GM21576 (cell line): ENCODE data around the gene ACYP1.
"Not testable (repeated sequence)": the region's sequence is repeated elsewhere in the genome, so short reads cannot be mapped to it uniquely, and the experiment has no call there.

Experiments used
- ATAC-seq: cut with Tn5 transposase; IDR thresholded peaks from one replicate; pipeline ENCODE4 v1.9.1; 2021; ENCODE audit warnings: mild to moderate bottlenecking, moderate library complexity; ENCODE audit not compliant: unreplicated experiment

The ACYP1 gene

GRCh38 chr14:75068294-75069120, 4.7 kb upstream of the ACYP1 start:
- ATAC-seq = no peak

DNA sequence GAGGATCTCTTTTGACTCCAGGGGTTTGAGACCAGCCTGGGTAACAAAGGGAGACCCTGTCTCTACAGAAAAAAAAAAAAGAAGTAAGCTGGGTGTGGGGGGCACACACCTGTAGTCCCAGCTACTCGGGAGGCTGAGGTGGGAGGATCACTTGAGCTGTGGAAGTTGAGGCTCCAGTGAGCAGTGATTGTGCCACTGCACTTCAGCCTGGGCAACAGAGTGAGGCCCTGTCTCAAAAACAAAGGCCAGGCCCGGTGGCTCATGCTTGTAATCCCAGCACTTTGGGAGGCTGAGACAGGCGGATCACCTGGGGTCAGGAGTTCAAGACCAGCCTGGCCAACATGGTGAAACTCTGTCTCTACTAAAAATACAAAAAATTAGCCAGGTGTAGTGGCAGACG, 3.9 kb upstream of the ACYP1 start:
- not testable (repeated sequence) for ATAC-seq

GRCh38 chr14:75067212-75067611, 3.4 kb upstream of the ACYP1 start:
- no peak for ATAC-seq

DNA sequence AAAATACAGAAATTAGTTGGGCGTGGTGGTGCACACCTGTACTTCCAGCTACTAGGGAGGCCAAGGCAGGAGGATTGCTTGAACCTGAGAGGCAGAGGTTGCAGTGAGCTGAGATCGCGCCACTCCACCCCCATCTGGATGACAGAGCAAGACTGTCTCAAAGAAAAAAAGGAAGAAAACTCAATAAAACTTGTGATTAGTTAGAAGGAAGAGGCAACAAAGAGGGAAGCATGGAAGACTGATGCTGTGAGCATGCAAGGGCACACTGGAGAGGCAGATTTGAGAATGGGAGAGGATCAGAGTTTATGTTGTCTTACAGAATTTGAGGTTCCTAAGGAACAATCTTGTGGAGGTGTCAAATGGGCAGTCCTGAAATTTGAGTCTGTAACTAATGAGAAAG, 2.9 kb upstream of the ACYP1 start:
- ATAC-seq = no peak

DNA sequence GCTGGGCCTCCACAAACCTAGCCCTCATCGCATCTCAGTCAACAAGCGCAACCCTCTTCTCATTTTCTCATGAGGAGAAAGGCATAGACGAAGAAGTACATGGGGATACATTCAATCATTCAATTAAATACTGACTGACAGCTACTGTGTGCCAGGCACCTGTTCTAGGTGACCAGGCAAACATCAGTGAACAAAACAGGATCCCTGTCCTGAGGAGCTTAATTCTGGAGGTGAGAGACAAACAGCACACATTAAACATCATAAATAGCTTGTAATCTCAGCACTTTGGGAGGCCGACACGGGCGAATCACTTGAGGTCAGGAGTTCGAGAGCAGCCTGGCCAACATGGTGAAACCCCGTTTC, 362 bp upstream of the ACYP1 start:
- no peak for ATAC-seq

DNA sequence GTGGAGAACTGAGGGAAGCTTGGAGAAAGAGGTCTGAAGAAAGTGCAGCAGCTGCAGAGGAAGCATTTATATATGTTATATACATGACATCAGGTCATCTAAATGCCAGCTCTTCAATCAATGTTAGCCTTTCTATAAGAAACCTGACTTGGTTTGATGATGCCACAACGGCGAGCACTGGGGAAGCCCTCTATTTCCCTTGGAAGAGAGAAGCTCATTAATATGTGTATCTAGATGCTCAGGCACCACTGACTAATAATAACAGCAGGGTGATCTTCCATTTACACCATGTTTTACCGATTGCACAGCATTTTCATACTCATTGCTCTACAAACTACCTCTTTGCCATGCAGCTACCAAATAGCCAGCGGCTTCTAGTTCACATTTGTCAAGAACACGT, 811 bp downstream of the ACYP1 start:
- ATAC-seq = no peak

DNA sequence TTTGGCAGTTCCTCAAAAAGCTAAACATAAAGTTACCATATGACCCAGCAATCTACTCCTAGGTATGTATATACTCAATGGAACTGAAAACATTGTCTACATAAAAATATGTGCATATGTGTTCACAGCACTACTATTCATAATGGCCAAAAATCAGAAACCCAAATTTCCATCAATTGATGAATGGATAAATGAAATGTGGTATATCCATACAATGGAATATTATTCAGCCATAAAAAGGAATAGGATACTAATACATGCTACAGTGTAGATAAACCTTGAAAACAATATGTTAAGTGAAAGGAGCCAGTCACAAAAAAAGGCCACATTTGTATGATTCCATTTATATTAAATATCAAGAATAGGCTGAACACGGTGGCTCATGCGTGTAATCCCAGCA, 3.4 kb downstream of the ACYP1 start:
- ATAC-seq = no peak

DNA sequence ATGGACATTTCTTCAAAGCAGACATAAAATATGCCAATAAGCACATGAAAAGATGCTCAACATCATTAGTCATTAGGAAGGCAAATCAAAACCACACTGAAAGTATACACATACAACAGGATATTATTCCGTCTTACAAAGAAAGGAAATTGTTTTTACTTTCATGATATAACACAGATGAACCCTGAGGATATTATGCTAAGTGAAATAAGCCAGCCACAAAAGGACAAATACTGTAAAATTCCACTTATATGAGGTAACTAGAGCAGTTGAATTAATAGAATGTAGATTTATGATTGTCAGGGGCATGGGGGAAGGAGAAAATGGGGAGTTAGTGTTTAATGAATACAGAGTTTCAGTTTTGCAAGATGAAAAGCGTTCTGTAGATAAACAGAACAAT, 4.2 kb downstream of the ACYP1 start:
- no peak for ATAC-seq

DNA sequence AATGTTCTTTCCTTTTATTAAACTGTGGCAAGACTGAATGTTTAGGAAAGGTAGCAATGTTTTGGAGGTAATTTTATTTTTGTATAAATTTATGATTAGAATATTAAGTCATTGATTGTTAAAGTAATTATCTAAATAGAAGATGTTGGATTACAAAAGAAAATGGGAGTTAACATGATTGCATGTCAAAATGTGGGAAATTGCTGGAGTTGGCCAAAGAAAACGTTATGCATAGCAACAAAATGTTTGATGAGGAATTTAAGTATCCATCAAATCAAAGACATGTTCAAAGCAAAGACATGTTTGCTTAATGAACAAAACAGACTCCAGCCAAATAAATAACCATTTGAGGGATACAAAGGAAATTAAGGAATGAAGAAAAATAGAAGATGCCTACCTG, 9.4 kb downstream of the ACYP1 start:
- no peak for ATAC-seq

DNA sequence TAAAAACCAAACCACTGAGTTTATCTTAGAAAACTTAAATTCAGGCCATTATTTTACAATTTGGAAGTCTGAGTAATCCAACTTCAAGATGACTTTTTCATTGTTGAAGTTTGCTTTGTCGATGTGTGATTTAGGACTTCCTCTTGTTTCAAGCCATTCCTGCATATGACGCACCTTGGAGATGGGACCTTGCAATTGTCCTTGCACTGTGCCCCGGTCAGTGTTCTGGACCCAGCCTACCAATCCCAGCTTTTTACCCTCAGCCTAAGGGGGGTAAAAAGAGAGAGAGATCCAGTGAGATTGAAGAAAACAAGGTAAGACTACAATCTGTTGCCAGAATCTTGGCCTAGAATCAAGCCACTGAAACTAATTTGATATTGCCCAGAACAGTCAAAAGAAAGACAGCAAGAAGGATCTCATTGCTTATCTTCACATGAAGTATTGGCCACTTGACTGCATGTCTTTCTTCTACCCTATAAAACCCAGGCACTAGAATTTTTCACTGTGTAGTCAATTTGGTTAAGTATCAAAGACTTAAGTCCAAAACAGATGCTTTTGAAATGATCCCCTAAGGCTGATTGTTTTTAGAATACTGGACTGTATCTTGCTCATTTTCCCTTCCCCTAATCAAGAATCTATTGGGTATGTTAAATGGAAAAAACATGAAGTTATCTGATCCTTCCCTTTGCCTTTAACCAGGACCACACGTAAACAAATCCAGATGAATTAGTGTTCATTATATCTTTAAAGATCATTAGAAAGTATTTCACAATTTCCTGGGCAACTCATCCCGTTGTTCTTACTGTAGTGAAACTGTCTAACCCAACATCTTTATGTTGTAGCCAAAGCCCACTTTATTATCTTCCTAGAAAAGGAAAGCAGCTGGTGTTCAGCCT, 10.2 kb downstream of the ACYP1 start:
- no peak for ATAC-seq

- ATAC-seq = no peak
Observed at GRCh38 chr14:75051556-75051899, 12.3 kb downstream of the ACYP1 start.

DNA sequence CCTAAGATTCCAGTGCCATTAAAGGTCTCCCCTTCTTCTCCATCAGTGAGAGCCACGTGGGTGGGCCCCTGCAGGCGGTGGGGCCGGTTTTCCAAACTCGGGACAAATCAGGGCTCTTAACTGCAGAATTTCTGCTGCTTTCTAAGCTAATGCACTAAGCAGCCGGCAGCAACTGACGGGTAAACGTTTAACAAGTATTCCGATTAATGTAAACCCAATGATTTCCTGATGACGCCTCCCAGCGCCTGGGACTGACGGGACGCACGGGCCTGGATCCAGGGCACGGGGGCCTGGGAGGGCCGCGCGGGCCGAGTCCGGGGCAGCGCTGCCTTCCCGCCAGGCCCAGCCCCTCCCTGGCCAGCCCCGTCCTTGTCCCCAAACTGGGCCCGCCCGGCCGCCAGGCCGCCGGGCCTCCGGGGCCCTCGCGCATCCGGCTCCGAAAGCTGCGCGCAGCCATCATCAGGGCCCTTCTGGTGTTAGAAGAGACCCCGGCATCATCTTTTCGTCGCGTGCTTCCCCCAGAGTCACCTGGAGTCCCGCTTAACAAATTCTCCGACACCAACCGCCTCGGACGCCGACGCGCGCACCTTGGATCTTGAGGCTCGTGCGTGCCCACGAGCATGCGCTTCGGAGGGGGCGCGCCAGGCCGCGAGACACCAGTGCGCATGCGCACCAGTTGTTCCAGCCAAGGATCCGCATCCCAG, 12.8 kb downstream of the ACYP1 start, which contains the start of gene MLH3:
TSS of gene MLH3 (minus strand) at position 616 of the 704 bp plus-strand sequence. CDS start 1,812 bp downstream, outside the sequence.
- no peak for ATAC-seq

GRCh38 chr14:75049731-75050201, 14.1 kb downstream of the ACYP1 start:
- ATAC-seq = no peak

DNA sequence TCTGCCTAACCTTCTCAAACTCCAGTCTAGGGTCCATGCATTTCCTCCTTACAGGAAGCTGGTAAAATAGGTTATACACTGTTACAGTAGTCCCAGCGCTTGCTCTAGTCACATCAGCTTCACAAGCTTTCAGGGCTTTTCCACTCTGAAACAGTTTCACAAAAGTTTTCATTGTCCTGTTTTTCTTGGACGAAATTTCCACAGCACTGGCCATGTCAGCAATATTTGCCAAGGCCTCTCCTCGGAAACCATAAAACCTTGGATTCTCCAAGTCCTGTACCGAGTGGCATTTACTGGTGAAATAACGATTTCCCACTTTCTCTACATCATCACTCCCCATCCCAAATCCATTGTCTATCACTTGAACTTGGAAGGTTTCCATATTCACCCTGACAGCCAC, 14.7 kb downstream of the ACYP1 start:
- no peak for ATAC-seq

DNA sequence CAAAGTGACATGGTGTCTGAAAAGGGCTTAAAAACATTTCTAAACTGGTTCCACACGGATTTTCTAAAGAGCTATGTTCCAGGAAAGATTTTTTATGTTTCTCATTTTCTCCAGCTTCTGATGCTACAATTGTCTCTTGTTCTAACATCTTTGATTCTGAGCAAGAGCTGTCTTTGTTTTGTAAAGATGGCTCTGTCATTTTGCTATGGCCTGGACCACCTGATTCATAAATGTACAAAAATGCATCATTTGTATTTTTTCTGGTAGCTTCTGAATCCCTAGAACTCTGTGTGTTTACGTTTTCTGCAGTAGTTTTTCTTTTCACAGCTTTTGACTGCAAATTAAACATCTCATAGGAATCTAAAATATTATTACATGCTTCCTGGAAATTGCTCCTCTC, 15.7 kb downstream of the ACYP1 start:
- no peak for ATAC-seq

DNA sequence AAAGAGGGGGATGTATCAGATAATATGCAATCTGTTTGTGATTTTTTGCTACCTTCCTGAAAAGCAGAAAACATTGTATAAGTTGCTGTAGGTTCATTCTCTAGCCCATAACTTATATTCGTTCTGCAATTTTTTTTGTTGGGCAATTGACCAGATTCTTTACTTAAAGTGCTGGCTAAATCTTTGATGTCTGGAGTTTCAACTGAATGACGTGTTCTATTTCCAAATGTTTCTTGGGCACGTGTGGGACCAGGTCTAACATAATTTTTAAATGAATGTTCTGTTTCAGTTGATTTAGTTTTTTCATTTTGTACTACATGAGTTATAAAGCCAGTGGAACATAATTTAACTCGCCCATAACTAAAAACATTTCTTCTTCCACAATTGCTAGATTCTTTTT, 16.3 kb downstream of the ACYP1 start:
- no peak for ATAC-seq

- ATAC-seq = no peak
Observed at GRCh38 chr14:75046899-75047298, 16.9 kb downstream of the ACYP1 start.

GRCh38 chr14:75046275-75046674, 17.5 kb downstream of the ACYP1 start:
- ATAC-seq = no peak

DNA sequence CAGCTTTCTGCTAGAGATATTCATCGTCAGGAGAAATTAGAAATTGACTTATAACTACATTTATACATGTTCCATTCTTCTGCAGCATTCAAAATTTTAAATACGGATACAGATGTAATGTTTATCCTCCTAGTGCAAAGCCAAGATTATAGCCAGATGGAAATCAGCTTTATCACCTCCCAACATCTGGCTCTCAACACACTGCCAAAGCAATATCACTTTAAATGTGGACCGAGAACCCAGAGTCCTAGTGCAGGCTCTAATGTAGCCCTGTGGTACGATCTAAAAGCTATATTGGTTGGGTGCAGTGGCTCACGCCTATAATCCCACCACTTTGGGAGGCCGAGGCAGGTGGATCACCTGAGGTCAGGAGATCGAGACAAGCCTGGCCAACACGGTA, 19.1 kb downstream of the ACYP1 start:
- ATAC-seq = no peak

- ATAC-seq = no peak
Observed at GRCh38 chr14:75044322-75044721, 19.5 kb downstream of the ACYP1 start.

- no peak for ATAC-seq
Observed at GRCh38 chr14:75042035-75042434, 21.8 kb downstream of the ACYP1 start.
